Kidney epithelial cell (primary cell): ENCODE measurements around the gene OPRD1. TPM values are rescaled to one million over a fixed set of nuclear protein-coding genes. Genes with fewer than 3 reads are reported as not detected.
"Not testable (repeated sequence)": the region's sequence is repeated elsewhere in the genome, so short reads cannot be mapped to it uniquely, and the experiment has no call there.

Experiments used
- DNase-seq: peaks from one replicate; pipeline ENCODE4 v3.0.0-alpha.2; 2010; ENCODE audit warnings: low read depth
- H3K27me3 ChIP-seq: 2 replicates; pipeline ENCODE4 v1.6.0; 2011; ENCODE audit warnings: low read length; ENCODE audit not compliant: control insufficient read depth, insufficient read depth
- H3K36me3 ChIP-seq: 2 replicates; pipeline ENCODE4 v1.5.1; 2011; ENCODE audit warnings: low read length; ENCODE audit not compliant: control insufficient read depth, insufficient read depth
- H3K4me3 ChIP-seq: 2 replicates; pipeline ENCODE4 v1.5.1; 2011; ENCODE audit warnings: low read depth, mild to moderate bottlenecking, control low read depth, low read length
- total RNA-seq: library from RNA; depleted of rRNA; stranded (reverse); fragments of >200 nt; gene quantifications from 2 replicates; pipeline ENCODE4 v1.2.3, GENCODE V29; 2015
- TF ChIP-seq, protein P1 (sequence below): IDR thresholded peaks from 2 replicates; pipeline ENCODE4 v1.5.1; 2011; ENCODE audit warnings: mild to moderate bottlenecking, moderate library complexity, low read length, control low read depth, inconsistent platforms; ENCODE audit not compliant: insufficient read depth, poor library complexity, severe bottlenecking

The OPRD1 gene
- total RNA-seq, 1 donor from 2014 or later: 0.21 TPM

DNA sequence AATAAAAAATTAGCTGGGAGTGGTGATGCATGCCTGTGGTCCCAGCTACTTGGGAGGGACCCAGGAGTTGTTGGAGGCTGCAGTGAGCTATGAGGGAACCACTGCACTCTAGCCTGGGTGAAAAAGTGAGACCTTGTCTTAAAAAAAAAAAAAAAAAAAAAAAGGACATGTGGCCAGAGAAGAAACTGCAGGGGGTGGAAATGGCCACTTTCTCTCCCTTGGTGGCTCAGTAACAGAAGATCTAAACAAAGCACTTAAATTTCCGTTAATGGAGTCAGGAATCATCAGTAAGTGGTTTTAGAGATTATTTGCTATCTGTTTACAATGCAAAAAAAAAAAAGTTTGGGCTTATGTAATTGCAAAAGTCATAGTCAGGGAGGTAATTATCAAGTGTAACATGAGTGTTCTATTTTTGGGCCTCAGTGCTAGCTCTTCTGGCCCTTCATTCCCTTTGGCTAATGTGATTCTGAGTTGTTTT lies 19.3 kb upstream of the OPRD1 start:
- Histone ChIP-seq H3K36me3 (no peaks in the 10 kb centered on the region), H3K27me3 (peaks cover 3% of the 10 kb centered on the region), H3K4me3 (no peak overlapping the region)
- DNase-seq: no peak
- TF ChIP-seq, protein P1, sequence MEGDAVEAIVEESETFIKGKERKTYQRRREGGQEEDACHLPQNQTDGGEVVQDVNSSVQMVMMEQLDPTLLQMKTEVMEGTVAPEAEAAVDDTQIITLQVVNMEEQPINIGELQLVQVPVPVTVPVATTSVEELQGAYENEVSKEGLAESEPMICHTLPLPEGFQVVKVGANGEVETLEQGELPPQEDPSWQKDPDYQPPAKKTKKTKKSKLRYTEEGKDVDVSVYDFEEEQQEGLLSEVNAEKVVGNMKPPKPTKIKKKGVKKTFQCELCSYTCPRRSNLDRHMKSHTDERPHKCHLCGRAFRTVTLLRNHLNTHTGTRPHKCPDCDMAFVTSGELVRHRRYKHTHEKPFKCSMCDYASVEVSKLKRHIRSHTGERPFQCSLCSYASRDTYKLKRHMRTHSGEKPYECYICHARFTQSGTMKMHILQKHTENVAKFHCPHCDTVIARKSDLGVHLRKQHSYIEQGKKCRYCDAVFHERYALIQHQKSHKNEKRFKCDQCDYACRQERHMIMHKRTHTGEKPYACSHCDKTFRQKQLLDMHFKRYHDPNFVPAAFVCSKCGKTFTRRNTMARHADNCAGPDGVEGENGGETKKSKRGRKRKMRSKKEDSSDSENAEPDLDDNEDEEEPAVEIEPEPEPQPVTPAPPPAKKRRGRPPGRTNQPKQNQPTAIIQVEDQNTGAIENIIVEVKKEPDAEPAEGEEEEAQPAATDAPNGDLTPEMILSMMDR: no peak

DNA sequence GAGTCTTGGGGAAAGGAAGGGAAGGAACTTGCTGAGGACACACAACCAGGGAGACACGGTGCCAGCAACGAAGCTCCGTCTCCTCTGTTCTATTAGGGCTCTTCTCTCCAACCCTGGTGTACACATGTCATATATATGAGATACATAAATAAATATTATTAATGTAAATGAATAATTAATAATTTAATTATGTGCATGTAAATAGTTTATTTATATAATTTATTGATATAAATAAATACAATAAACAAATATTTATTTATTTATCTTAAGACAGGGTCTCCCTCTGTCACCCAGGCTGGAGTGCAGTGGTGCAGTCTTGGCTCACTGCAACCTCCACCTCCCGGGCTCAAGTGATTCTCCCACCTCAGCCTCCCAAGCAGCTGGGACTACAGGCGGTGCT lies 17.4 kb upstream of the OPRD1 start:
- not testable (repeated sequence) for H3K4me3 ChIP-seq, H3K27me3 ChIP-seq, H3K36me3 ChIP-seq, DNase-seq

DNA sequence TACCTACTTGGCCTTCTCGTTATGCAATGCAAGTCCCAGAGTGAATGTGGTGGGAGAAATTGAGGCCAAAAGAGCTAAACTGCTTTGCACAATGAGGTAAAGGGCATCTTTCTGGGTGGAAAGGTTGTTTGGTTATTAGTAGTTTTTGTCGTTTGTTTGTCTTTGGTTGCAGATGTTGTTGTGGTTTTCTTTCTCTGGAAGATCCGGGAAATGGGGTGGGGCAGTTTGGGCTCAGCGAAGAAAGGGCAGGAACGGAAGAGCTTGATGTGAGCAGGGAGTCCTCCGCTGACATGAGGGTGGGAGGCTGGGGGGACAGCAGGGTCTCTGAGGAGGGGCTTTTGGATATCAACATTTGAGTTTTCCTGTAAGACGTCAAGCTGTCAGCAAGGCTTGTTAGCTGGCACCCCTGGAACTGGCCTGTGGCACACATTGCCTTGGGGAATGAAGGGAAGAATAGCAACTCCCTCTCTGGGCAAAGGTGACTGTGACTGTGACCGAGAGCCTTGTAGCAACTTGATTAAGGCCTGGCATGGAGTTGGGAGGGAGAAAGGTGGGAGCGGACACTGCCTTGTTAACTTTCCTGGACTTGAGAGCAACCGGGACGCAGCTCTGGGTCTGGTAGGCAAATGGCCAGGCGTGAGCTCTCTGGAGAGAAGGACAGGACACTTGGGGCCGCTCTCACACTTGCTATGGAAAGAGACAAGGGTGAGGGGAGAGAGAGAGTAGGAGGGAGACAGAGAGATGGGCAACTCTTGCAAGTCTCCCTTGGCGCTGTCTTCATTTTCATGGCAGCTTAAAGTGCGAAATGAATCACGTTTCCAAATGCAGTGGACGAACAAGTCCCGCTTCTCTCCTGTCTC lies 15.4 kb upstream of the OPRD1 start:
- TF ChIP-seq, protein P1: no peak
- no peak overlapping the region for H3K4me3 ChIP-seq

DNA sequence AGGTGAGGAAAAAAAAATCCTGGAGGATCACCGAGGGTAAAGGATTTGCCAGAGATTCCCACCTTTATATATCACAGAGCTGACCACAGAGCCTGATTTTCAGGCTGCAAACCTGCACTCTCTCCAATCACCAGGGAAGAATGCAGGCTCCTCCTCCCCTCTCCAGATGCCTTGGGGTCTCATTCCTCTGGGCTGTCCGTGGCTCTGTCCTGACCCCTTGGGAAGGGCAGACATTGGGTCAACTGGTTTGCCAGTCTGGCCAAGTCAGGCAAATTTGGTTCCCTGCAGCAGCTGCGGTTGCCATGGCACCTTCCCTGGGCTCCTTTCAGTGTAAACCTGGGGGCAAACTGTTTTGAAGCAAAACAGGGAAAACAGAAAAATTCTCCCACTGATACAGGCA lies 11.6 kb upstream of the OPRD1 start:
- DNase-seq: no peak
- H3K27me3 ChIP-seq: peaks cover 3% of the 10 kb centered on the region
- no peaks in the 10 kb centered on the region for H3K36me3 ChIP-seq
- H3K4me3 ChIP-seq: no peak overlapping the region
- TF ChIP-seq, protein P1: no peak

More for the DNA sequence above, 15.4 kb upstream of the OPRD1 start:
- Histone ChIP-seq H3K36me3 (no peaks in the 10 kb centered on the region), H3K27me3 (peaks cover 3% of the 10 kb centered on the region)
- DNase-seq: no peak

DNA sequence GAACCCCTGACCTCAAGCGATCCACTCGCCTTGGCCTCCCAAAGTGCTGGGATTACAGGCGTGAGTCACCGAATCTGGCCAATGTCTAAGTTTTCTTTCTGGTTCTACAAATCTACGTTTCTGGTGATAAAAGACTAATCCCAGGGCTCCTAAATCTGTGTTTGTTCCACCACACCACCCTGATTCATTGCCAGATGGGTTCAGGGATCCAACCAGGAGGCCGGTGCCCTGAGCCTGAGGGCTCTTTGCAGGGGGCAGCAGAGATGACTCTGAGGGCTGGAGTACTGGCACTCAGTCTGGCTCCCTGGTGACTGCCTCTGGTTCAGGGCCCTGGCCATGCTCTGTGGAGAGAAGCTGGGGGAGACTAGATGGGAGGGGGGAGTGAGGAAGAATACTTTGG lies 10.5 kb upstream of the OPRD1 start:
- no peaks in the 10 kb centered on the region for H3K36me3 ChIP-seq
- no peak for DNase-seq
- H3K4me3 ChIP-seq: no peak overlapping the region
- TF ChIP-seq, protein P1: no peak
- peaks cover 3% of the 10 kb centered on the region for H3K27me3 ChIP-seq

DNA sequence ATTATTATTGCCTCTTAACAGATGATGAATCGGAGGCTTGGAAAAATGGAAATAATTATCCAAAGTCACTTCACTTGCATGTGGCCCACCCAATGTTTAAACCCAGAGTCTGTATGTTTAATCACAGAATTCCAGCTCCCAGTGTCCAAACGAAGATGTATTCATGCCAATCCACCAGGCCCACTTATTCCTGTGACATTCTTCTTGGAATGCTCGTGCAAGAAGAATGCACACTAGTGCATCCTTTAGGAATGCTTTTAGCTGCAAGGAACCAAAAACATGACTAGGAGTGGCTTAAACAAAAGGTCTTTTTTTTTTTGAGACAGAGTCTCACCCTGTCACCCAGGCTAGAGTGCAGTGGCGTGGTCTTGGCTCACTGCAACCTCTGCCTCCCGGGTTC lies 8.9 kb upstream of the OPRD1 start:
- H3K27me3 ChIP-seq: no peaks in the 10 kb centered on the region
- no peak overlapping the region for H3K4me3 ChIP-seq
- TF ChIP-seq, protein P1: no peak
- H3K36me3 ChIP-seq: no peaks in the 10 kb centered on the region
- no peak for DNase-seq
